ENCODE measurements around the gene DAPK2. TPM values are rescaled to one million over a fixed set of nuclear protein-coding genes. Genes with fewer than 3 reads are reported as not detected.

DAPK2 gene
- total and polyA plus RNA-seq, 2 of the 13 experiments (the other 11 are each of a cell fraction or from before 2014, with no cell fraction given) = 0.33 to 0.63 TPM

DNA sequence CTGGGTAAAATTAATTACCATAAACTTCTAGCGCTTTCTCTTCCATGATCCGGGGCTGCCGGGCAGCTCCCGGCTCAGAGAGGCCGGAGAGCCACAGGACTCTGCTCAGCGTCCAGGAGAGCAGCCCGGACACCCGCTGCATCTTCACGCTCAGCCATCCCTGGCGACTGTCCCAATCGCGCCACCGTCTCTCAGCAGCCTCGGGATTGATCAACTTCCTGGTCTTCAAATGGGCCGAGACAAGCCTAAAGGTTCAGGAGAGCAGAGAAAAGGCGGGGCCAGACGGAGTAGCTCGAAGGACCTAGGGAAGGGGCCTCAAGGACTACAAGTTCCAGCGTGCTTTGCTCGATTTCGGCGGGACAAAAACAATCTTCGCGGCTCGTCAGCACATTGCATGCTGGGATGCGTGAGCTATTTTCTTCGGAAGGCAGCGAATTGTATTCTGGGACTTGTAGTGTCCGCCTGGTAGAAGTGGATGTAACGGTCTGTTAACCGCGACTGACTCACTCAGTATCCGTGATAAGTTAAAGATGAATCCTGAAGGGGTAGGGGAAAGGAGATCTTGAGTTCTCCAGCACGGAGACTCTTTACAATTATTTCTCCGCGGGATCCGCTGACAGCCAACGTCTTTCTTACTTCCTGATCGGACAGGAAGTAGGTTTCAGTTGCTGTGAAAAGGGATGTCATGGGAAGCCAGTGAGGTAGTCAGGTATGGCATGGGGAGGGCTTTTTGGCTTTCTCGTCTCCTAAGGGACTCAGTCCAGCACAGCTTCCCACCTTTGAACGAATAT, 47.5 kb upstream of the DAPK2 start, which contains the start of gene CIAO2A (continued):
- TF ChIP-seq, protein P1, sequence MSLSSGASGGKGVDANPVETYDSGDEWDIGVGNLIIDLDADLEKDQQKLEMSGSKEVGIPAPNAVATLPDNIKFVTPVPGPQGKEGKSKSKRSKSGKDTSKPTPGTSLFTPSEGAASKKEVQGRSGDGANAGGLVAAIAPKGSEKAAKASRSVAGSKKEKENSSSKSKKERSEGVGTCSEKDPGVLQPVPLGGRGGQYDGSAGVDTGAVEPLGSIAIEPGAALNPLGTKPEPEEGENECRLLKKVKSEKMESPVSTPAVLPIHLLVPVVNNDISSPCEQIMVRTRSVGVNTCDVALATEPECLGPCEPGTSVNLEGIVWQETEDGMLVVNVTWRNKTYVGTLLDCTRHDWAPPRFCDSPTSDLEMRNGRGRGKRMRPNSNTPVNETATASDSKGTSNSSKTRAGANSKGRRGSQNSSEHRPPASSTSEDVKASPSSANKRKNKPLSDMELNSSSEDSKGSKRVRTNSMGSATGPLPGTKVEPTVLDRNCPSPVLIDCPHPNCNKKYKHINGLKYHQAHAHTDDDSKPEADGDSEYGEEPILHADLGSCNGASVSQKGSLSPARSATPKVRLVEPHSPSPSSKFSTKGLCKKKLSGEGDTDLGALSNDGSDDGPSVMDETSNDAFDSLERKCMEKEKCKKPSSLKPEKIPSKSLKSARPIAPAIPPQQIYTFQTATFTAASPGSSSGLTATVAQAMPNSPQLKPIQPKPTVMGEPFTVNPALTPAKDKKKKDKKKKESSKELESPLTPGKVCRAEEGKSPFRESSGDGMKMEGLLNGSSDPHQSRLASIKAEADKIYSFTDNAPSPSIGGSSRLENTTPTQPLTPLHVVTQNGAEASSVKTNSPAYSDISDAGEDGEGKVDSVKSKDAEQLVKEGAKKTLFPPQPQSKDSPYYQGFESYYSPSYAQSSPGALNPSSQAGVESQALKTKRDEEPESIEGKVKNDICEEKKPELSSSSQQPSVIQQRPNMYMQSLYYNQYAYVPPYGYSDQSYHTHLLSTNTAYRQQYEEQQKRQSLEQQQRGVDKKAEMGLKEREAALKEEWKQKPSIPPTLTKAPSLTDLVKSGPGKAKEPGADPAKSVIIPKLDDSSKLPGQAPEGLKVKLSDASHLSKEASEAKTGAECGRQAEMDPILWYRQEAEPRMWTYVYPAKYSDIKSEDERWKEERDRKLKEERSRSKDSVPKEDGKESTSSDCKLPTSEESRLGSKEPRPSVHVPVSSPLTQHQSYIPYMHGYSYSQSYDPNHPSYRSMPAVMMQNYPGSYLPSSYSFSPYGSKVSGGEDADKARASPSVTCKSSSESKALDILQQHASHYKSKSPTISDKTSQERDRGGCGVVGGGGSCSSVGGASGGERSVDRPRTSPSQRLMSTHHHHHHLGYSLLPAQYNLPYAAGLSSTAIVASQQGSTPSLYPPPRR (CRISPR knock-in tag; IDR thresholded peaks at IDR 0.05; ENCODE audit: borderline replicate concordance) = no peak
- TF ChIP-seq HIC2 (CRISPR knock-in tag; IDR thresholded peaks at IDR 0.05; ENCODE audit: low read depth) = no peak
- TF ChIP-seq PCBP1 (IDR thresholded peaks at IDR 0.05; ENCODE audit: borderline replicate concordance, low read depth, low read length) = no peak
- no peak for TF ChIP-seq RXRA (CRISPR knock-in tag; IDR thresholded peaks at IDR 0.05)
- TF ChIP-seq HOXA7 (CRISPR knock-in tag; IDR thresholded peaks at IDR 0.05) = no peak
- TF ChIP-seq TBP (CRISPR knock-in tag; IDR thresholded peaks at IDR 0.05) = no peak
- TF ChIP-seq, protein P2, sequence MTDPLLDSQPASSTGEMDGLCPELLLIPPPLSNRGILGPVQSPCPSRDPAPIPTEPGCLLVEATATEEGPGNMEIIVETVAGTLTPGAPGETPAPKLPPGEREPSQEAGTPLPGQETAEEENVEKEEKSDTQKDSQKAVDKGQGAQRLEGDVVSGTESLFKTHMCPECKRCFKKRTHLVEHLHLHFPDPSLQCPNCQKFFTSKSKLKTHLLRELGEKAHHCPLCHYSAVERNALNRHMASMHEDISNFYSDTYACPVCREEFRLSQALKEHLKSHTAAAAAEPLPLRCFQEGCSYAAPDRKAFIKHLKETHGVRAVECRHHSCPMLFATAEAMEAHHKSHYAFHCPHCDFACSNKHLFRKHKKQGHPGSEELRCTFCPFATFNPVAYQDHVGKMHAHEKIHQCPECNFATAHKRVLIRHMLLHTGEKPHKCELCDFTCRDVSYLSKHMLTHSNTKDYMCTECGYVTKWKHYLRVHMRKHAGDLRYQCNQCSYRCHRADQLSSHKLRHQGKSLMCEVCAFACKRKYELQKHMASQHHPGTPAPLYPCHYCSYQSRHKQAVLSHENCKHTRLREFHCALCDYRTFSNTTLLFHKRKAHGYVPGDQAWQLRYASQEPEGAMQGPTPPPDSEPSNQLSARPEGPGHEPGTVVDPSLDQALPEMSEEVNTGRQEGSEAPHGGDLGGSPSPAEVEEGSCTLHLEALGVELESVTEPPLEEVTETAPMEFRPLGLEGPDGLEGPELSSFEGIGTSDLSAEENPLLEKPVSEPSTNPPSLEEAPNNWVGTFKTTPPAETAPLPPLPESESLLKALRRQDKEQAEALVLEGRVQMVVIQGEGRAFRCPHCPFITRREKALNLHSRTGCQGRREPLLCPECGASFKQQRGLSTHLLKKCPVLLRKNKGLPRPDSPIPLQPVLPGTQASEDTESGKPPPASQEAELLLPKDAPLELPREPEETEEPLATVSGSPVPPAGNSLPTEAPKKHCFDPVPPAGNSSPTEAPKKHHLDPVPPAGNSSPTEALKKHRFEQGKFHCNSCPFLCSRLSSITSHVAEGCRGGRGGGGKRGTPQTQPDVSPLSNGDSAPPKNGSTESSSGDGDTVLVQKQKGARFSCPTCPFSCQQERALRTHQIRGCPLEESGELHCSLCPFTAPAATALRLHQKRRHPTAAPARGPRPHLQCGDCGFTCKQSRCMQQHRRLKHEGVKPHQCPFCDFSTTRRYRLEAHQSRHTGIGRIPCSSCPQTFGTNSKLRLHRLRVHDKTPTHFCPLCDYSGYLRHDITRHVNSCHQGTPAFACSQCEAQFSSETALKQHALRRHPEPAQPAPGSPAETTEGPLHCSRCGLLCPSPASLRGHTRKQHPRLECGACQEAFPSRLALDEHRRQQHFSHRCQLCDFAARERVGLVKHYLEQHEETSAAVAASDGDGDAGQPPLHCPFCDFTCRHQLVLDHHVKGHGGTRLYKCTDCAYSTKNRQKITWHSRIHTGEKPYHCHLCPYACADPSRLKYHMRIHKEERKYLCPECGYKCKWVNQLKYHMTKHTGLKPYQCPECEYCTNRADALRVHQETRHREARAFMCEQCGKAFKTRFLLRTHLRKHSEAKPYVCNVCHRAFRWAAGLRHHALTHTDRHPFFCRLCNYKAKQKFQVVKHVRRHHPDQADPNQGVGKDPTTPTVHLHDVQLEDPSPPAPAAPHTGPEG (CRISPR knock-in tag; IDR thresholded peaks at IDR 0.05) = no peak
- TF ChIP-seq ZNF619 (CRISPR knock-in tag; IDR thresholded peaks at IDR 0.05) = no peak
- TF ChIP-seq CENPX (CRISPR knock-in tag; IDR thresholded peaks at IDR 0.05) = no peak
- peak; percentile 90 for TF ChIP-seq ELF1 (CRISPR knock-in tag; IDR thresholded peaks at IDR 0.05)

Data from HepG2 (cell line).